ENCODE measurements around the gene C3orf85.

The C3orf85 gene, protein sequence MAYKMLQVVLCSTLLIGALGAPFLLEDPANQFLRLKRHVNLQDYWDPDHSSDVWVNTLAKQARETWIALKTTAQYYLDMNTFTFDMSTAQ

DNA sequence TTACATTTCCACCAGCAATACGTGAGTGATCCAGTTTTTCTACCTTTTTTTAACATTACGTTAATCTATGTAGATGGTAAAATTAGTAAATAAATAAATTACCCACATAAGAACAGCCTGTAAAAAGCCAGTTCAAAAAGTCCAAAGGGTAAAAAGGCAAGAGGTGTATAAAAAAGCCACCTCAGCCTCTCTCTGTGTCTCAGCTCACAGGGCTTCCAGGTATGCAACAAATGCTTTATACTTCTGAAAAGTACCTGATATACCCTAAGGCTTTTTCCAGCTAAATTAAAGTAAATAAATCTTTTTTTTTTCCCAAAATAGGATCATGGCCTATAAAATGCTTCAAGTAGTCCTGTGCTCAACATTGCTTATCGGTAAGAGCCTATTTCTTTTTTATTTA is at the start of gene C3orf85:
Gene C3orf85, plus strand, starts transcription at position 197 of the 400 bp plus-strand sequence. Its CDS starts 129 bp downstream, at position 326.
- no peak within 1 kb of the TSS for H3K4me3 ChIP-seq (ENCODE audit: control insufficient read depth, low read depth, low read length)
- no peak for TF ChIP-seq CTCF (conservative IDR thresholded peaks at IDR 0.05; ENCODE audit: control insufficient read depth, insufficient read depth, low read depth, low read length)
- no peak for DNase-seq (ENCODE audit: low read depth)

DNA sequence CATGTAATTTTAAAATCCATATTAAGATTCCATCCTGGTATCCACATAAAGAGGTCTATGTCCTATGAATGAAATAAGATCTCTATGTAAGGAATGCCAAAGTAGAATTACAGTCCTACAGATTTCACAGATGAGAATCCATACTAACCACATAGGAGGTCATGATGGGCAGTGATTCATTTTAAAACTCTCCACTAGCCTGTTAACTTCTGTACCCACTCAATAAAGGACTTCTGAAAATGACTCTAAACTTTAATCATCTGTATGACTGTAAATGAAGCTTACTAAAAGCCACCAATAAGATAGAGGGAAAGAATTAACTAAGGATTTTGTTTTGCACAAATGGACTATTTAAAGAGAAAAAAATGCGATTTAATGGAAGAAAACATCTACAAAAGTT is 47.3 kb upstream of the C3orf85 start:
- no peak overlapping the region for H3K4me3 ChIP-seq (ENCODE audit: control insufficient read depth, low read depth, low read length)
- no peak for DNase-seq (ENCODE audit: low read depth)
- TF ChIP-seq CTCF (conservative IDR thresholded peaks at IDR 0.05; ENCODE audit: control insufficient read depth, insufficient read depth, low read depth, low read length) = no peak

DNA sequence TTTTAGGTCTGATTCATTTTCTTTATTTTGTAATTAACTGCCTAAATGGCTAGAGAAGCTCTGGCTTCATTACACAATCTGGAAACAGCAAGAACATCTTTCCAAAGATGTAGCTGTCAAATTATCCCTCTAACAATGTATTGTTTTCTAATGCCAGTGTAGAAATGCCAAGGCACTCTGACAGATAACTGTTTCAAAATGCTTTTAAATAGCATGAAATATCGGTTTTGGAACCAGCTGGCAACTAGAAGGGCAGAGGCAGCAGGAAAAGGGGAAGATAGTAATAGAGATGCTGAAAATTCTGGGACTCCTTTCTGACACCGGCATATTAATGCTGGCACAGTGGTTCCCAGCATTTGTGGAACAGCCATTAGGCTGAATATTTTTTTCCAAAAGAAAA is 44.7 kb upstream of the C3orf85 start:
- DNase-seq (ENCODE audit: low read depth) = no peak
- no peak for TF ChIP-seq CTCF (conservative IDR thresholded peaks at IDR 0.05; ENCODE audit: control insufficient read depth, insufficient read depth, low read depth, low read length)
- H3K4me3 ChIP-seq (ENCODE audit: control insufficient read depth, low read depth, low read length) = no peak overlapping the region

DNA sequence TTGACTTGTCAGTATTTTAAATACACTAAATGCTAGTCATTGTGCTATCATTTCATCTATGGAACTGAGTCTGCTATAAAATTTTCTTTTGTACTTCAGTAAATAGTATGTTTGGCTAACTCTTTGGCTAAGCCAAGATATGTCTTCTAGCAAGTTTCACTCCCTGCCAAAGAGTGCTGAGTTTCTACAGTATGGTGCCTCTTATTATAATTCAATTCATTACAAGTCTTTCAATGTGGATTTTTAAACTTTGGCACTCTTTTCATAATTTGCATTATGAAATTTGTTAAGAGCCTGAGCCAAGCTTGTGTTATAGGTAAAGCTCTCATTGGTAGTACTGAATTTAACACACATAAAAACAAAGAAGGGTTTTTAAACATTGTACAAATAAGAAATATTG is 43.0 kb upstream of the C3orf85 start:
- no peak overlapping the region for H3K4me3 ChIP-seq (ENCODE audit: control insufficient read depth, low read depth, low read length)
- no peak for TF ChIP-seq CTCF (conservative IDR thresholded peaks at IDR 0.05; ENCODE audit: control insufficient read depth, insufficient read depth, low read depth, low read length)
- DNase-seq (ENCODE audit: low read depth) = no peak

DNA sequence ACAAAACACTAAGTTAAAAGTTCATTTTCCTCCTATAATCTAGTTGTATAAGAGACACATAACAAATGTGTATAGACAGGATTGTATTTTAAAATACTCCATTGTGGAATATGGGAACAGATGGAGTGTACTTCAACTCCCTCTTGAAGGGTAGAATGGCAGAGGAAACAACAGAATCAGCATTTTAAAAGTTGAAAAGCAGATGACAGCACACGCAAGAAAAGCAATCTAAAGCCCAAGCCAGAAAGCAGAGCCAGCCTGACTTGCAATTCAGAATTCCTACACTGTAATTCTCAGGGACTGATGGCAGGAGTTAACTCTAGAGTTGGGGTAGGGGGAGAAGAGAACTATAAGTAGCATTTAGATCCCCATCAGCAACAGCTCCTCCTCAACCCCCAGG is 41.4 kb upstream of the C3orf85 start:
- no peak overlapping the region for H3K4me3 ChIP-seq (ENCODE audit: control insufficient read depth, low read depth, low read length)
- TF ChIP-seq CTCF (conservative IDR thresholded peaks at IDR 0.05; ENCODE audit: control insufficient read depth, insufficient read depth, low read depth, low read length) = no peak
- DNase-seq (ENCODE audit: low read depth) = no peak

GRCh38 chr3:109098079-109098644 is 38.4 kb upstream of the C3orf85 start:
- DNase-seq (ENCODE audit: low read depth) = no peak
- no peak overlapping the region for H3K4me3 ChIP-seq (ENCODE audit: control insufficient read depth, low read depth, low read length)
- TF ChIP-seq CTCF (conservative IDR thresholded peaks at IDR 0.05; ENCODE audit: control insufficient read depth, insufficient read depth, low read depth, low read length) = no peak

- TF ChIP-seq CTCF (conservative IDR thresholded peaks at IDR 0.05; ENCODE audit: control insufficient read depth, insufficient read depth, low read depth, low read length) = no peak
- H3K4me3 ChIP-seq (ENCODE audit: control insufficient read depth, low read depth, low read length) = no peak overlapping the region
- DNase-seq (ENCODE audit: low read depth) = no peak
Measured at GRCh38 chr3:109109574-109109973, 26.9 kb upstream of the C3orf85 start.

Measured in fibroblast of mammary gland (primary cell).